GM13976 (cell line): ENCODE data around the gene TPT1.
"Not testable (repeated sequence)": the region's sequence is repeated elsewhere in the genome, so short reads cannot be mapped to it uniquely, and the experiment has no call there.

Experiments
- DNase-seq: peaks from one replicate; pipeline ENCODE4 v3.0.0; 2012; ENCODE audit warnings: low spot score
- CTCF ChIP-seq: IDR thresholded peaks from 2 replicates; pipeline ENCODE4 v1.5.1; 2012; ENCODE audit warnings: borderline replicate concordance, mild to moderate bottlenecking; ENCODE audit not compliant: insufficient read depth; ENCODE audit errors: extremely low read depth, missing control alignments, control extremely low read depth
- in situ Hi-C: fragments of 300-500 bp; cut with MboI; formaldehyde crosslinking; loops from one replicate; pipeline ENCODE4 v1.12.0; 2022; ENCODE audit warnings: low sequenced_read_pairs, mixed read lengths, inconsistent platforms; ENCODE audit not compliant: unreplicated experiment

TPT1 gene

GRCh38 chr13:45341034-45341798 lies at the start of gene TPT1:
TSS of gene TPT1 (minus strand) at chr13:45341183. CDS start at chr13:45341069, 114 bp downstream.
- in situ Hi-C loops: no loop called here
- peak; percentile 100 for DNase-seq
- TF ChIP-seq CTCF: no peak

- DNase-seq, in situ Hi-C loops: not testable (repeated sequence)
Measured at GRCh38 chr13:45390348-45390747, 49.4 kb upstream of the TPT1 start.

- in situ Hi-C loops: no loop called here
- TF ChIP-seq CTCF: no peak
- DNase-seq: no peak
Measured at GRCh38 chr13:45388664-45389063, 47.7 kb upstream of the TPT1 start.

GRCh38 chr13:45386892-45387575 lies 46.1 kb upstream of the TPT1 start:
- DNase-seq, in situ Hi-C loops: not testable (repeated sequence)

- in situ Hi-C loops: no loop called here
- no peak for TF ChIP-seq CTCF
- DNase-seq: no peak
Measured at GRCh38 chr13:45385907-45386553, 45.0 kb upstream of the TPT1 start.

- DNase-seq: no peak
- in situ Hi-C loops: no loop called here
- TF ChIP-seq CTCF: no peak
Measured at GRCh38 chr13:45385320-45385719, 44.3 kb upstream of the TPT1 start.

- TF ChIP-seq CTCF: no peak
- DNase-seq: no peak
- in situ Hi-C loops: no loop called here
Measured at GRCh38 chr13:45384474-45385174, 43.6 kb upstream of the TPT1 start.

GRCh38 chr13:45382739-45383138 lies 41.8 kb upstream of the TPT1 start:
- in situ Hi-C loops, DNase-seq: not testable (repeated sequence)
